NCI-H82 treated with DMSO at 0.1 percent for 48 hours (cell line): ENCODE results near the gene CDCA4.
"Not testable (repeated sequence)": the region's sequence is repeated elsewhere in the genome, so short reads cannot be mapped to it uniquely, and the experiment has no call there.

Experiments
- DNase-seq: peaks from one replicate; lab custom pipeline; 2025; ENCODE audit not compliant: unreplicated experiment; lab: John Stamatoyannopoulos, UW

Gene CDCA4

GRCh38 chr14:105020815-105021655 is at the start of gene CDCA4:
CDCA4 (minus strand) TSS chr14:105021083; CDS start chr14:105011929, 9,154 bp downstream.
- DNase-seq = peak; percentile 93

GRCh38 chr14:105069871-105070759 is 49.2 kb upstream of the CDCA4 start:
- no peak for DNase-seq

- no peak for DNase-seq
These were observed 48.6 kb upstream of the CDCA4 start for GRCh38 chr14:105069522-105069870.

GRCh38 chr14:105068818-105069217 is 47.9 kb upstream of the CDCA4 start:
- DNase-seq = no peak

GRCh38 chr14:105067969-105068301 is 47.1 kb upstream of the CDCA4 start:
- DNase-seq = no peak

GRCh38 chr14:105067140-105067968 is 46.5 kb upstream of the CDCA4 start:
- DNase-seq = no peak

GRCh38 chr14:105066240-105067071 is 45.6 kb upstream of the CDCA4 start:
- no peak for DNase-seq

GRCh38 chr14:105065280-105066228 is 44.7 kb upstream of the CDCA4 start, which contains the start of gene GPR132:
GPR132 (minus strand) TSS chr14:105065430; CDS start chr14:105055420, 10,010 bp downstream.
- no peak for DNase-seq

- DNase-seq = no peak
These were observed 43.8 kb upstream of the CDCA4 start for GRCh38 chr14:105064721-105065143.

- no peak for DNase-seq
These were observed 43.1 kb upstream of the CDCA4 start for GRCh38 chr14:105064001-105064400.

- not testable (repeated sequence) for DNase-seq
These were observed 42.6 kb upstream of the CDCA4 start for GRCh38 chr14:105063506-105063905.

- DNase-seq = no peak
These were observed 42.2 kb upstream of the CDCA4 start for GRCh38 chr14:105063056-105063455.

- no peak for DNase-seq
These were observed 41.2 kb upstream of the CDCA4 start for GRCh38 chr14:105062048-105062433.

- DNase-seq = no peak
These were observed 40.7 kb upstream of the CDCA4 start for GRCh38 chr14:105061428-105062047.

- DNase-seq = no peak
These were observed 40.0 kb upstream of the CDCA4 start for GRCh38 chr14:105060751-105061427.

- DNase-seq = no peak
These were observed 39.2 kb upstream of the CDCA4 start for GRCh38 chr14:105059925-105060565.

- DNase-seq = no peak
These were observed 38.4 kb upstream of the CDCA4 start for GRCh38 chr14:105059035-105059924.
